Measurements from ENCODE around the gene ITSN1.

DNA sequence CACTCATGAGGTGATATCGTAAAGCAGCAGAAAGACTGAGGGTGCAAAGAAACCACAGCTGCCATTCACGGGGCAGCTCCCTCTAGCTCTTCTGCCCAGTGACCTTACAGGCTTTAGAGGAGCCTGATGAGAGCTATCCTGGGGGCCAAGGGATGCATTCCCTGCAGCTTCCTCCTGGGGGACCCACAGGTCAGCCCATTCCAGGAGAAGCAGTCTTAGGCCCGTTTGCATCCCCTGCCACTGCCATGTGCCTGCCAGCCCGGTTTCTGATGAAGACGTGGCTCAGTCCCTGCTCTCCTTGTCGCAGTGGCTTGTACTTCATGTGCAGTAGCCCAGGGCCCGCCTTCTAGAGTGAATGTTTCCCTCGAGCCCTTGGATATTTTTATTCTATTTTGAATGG lies 250.6 kb downstream of the ITSN1 start:
- TF ChIP-seq POLR2A (IDR thresholded peaks at IDR 0.05) (no peak), CTCF (IDR thresholded peaks at IDR 0.05) (no peak)
